ENCODE results near the gene SOX18. TPM values are rescaled to one million over a fixed set of nuclear protein-coding genes. Genes with fewer than 3 reads are reported as not detected.

SOX18 gene
- total and polyA plus RNA-seq, 2 donors from 2014 or later, result 36.5 to 56.7 TPM

DNA sequence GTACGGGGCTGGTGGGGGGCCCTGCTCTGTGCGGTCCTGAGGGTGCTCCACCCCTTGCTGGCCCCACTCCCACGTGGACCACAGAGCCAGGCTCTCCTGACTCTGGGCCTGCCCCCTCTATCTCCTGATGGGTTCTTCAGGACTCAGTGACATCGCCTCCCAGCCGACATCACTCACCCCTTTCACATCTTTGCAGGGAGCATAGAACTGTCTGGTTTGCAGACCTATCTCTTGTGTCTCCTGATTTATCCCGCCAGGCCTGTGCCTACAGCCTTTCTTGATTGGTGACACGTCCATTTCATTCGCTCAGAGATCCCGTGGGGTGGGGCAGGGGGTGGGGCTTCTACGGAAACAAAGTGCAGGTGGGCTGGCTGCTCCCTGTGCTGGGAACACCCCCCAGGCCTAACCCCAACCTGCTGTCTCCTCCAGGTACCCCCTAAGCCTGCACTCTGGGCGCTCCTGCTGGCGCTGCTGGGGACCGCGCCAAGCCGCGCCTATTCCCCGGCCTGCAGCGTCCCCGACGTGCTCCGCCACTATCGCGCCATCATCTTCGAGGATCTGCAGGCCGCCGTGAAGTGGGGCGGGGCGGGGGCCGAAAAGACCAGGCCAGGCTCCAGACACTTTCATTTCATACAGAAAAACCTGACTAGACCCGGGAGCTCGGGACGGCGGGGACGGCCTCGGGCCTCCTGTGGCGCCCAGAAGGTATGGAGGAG, 11.8 kb downstream of the SOX18 start:
- Histone ChIP-seq H3K4me1 (ENCODE audit: control insufficient read depth in 2 of 3, insufficient read depth in 2 of 3, low read depth in 1 of 3, low read length in 3 of 3) (peaks cover 0 to 14% (median 0%) of the 10 kb centered on the region in 3 donors), H3K27ac (ENCODE audit: low read depth in 2 of 2, low read length in 2 of 2) (no peak overlapping the region)

DNA sequence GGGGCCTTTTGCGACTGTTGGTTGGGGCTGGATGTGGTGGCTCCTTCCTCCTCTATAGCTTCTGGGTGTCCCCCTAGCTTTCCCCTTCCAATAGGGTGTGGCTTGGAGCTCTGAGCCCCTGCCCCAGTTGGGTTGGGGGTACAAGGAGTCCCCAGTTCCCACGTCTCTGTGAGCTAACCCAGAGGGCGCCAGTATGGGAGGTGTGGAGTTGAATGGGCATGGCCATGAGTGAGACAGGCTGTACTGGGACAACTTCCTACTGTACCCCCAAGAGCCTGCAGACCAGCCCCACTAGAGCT, 12.3 kb downstream of the SOX18 start:
- H3K4me1 ChIP-seq (ENCODE audit: control insufficient read depth in 2 of 3, insufficient read depth in 2 of 3, low read depth in 1 of 3, low read length in 3 of 3), result peaks cover 0 to 14% (median 0%) of the 10 kb centered on the region in 3 donors

More for the DNA sequence above, 11.8 kb downstream of the SOX18 start:
- Histone ChIP-seq H3K36me3 (ENCODE audit: control insufficient read depth in 2 of 3, insufficient read depth in 3 of 3, low read length in 3 of 3) (peaks cover 0 to 4% (median 0%) of the 10 kb centered on the region in 3 donors), H3K9ac (ENCODE audit: low read length in 3 of 3) (no peak overlapping the region), H3K27me3 (ENCODE audit: control insufficient read depth, insufficient read depth, low read length) (peaks cover 2% of the 10 kb centered on the region), H3K4me3 (ENCODE audit: low read length in 3 of 3) (no peak overlapping the region), H3K9me3 (ENCODE audit: control insufficient read depth in 2 of 3, insufficient read depth in 1 of 3, low read length in 3 of 3) (no peaks in the 10 kb centered on the region)
- TF ChIP-seq, protein P1, sequence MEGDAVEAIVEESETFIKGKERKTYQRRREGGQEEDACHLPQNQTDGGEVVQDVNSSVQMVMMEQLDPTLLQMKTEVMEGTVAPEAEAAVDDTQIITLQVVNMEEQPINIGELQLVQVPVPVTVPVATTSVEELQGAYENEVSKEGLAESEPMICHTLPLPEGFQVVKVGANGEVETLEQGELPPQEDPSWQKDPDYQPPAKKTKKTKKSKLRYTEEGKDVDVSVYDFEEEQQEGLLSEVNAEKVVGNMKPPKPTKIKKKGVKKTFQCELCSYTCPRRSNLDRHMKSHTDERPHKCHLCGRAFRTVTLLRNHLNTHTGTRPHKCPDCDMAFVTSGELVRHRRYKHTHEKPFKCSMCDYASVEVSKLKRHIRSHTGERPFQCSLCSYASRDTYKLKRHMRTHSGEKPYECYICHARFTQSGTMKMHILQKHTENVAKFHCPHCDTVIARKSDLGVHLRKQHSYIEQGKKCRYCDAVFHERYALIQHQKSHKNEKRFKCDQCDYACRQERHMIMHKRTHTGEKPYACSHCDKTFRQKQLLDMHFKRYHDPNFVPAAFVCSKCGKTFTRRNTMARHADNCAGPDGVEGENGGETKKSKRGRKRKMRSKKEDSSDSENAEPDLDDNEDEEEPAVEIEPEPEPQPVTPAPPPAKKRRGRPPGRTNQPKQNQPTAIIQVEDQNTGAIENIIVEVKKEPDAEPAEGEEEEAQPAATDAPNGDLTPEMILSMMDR (IDR thresholded peaks at IDR 0.05; ENCODE audit: borderline replicate concordance, extremely low read depth, insufficient read depth), result no peak
- intact Hi-C loops (cut with DNase I), result no loop called here
- FAIRE-seq, result no peak
- peak in 2 of 5 donors; percentile 16 to 73 for DNase-seq

DNA sequence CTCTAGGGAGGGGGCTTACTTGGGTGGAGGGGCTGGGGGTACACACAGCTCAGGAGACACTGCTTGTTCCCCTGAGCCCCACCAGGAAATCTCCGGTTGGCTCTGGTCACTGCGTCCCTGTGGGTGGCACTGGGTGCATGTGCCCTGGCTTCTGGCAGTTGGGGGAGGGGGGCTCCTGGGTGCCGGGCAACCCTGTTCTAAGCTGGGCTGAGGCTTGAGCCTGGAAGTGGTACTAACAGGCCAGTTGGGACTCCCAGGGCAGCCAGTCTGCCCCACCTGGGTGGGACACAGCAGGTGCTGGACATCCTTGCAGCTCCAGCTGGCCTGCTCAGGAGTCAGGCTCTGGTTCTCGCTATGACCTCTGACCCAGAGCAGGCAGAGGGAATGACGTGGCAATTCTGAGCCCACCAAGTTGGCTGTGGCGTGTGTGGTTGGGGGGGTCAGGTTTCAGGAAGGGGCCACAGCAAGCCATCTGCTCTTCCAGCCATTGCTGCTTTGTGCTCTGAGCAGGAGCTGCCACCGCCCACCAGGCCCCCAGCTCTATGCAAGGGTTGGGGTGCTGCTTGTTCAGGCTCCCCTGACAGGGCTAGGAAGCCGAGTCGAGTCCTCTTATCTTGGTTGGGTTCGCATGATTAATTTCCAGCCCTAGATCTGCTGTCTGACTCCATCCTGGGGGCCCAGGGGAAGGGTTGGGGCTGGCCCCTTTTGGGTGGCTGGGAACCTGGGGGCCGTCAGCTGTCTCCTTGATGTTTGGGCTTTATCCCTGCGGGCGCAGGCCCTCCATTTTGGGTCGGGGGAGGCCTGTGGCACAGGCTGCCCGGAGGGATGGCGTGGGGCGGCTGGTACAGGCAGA, 12.9 kb downstream of the SOX18 start:
- Histone ChIP-seq H3K4me3 (ENCODE audit: low read length in 3 of 3) (no peak overlapping the region), H3K36me3 (ENCODE audit: control insufficient read depth in 2 of 3, insufficient read depth in 3 of 3, low read length in 3 of 3) (peaks cover 0 to 10% (median 5%) of the 10 kb centered on the region in 3 donors), H3K27ac (ENCODE audit: low read depth in 2 of 2, low read length in 2 of 2) (no peak overlapping the region), H3K9me3 (ENCODE audit: control insufficient read depth in 2 of 3, insufficient read depth in 1 of 3, low read length in 3 of 3) (no peaks in the 10 kb centered on the region), H3K9ac (ENCODE audit: low read length in 3 of 3) (no peak overlapping the region), H3K4me1 (ENCODE audit: control insufficient read depth in 2 of 3, insufficient read depth in 2 of 3, low read depth in 1 of 3, low read length in 3 of 3) (peaks cover 0 to 14% (median 0%) of the 10 kb centered on the region in 3 donors), H3K27me3 (ENCODE audit: control insufficient read depth, insufficient read depth, low read length) (peaks cover 2% of the 10 kb centered on the region)
- intact Hi-C loops (cut with DNase I), result no loop called here
- DNase-seq (peak in 4 of 5 donors; percentile 17 to 65 (median 48)), FAIRE-seq (no peak)
- TF ChIP-seq, protein P1 (IDR thresholded peaks at IDR 0.05; ENCODE audit: borderline replicate concordance, extremely low read depth, insufficient read depth), result no peak

More for the DNA sequence above, 12.3 kb downstream of the SOX18 start:
- H3K27ac ChIP-seq (ENCODE audit: low read depth in 2 of 2, low read length in 2 of 2), result no peak overlapping the region
- H3K27me3 ChIP-seq (ENCODE audit: control insufficient read depth, insufficient read depth, low read length), result peaks cover 2% of the 10 kb centered on the region
- peaks cover 0 to 5% (median 0%) of the 10 kb centered on the region in 3 donors for H3K36me3 ChIP-seq (ENCODE audit: control insufficient read depth in 2 of 3, insufficient read depth in 3 of 3, low read length in 3 of 3)
- H3K9ac ChIP-seq (ENCODE audit: low read length in 3 of 3), result no peak overlapping the region
- no peak for DNase-seq
- FAIRE-seq, result no peak
- TF ChIP-seq, protein P1 (IDR thresholded peaks at IDR 0.05; ENCODE audit: borderline replicate concordance, extremely low read depth, insufficient read depth), result no peak
- H3K9me3 ChIP-seq (ENCODE audit: control insufficient read depth in 2 of 3, insufficient read depth in 1 of 3, low read length in 3 of 3), result no peaks in the 10 kb centered on the region
- no peak overlapping the region for H3K4me3 ChIP-seq (ENCODE audit: low read length in 3 of 3)
- intact Hi-C loops (cut with DNase I), result no loop called here

Data from kidney (tissue), 14 donors.